SK-N-MC (cell line): ENCODE data around the gene EFTUD2.

Experiments
- EZH2 ChIP-seq: fragments of 200-600 bp; sonication (generic); IDR thresholded peaks from one replicate; pipeline ENCODE4 v1.6.1; 2017; ENCODE audit warnings: antibody characterized with exemption
- FOXP2 ChIP-seq: optimal IDR thresholded peaks from 2 replicates; pipeline ENCODE3; 2011; ENCODE audit warnings: mild to moderate bottlenecking, moderate library complexity; ENCODE audit not compliant: insufficient read depth; ENCODE audit errors: extremely low read length, control extremely low read depth
- POLR2AphosphoS5 ChIP-seq: IDR thresholded peaks from 2 replicates; pipeline ENCODE4 v1.6.1; 2012; ENCODE audit warnings: mild to moderate bottlenecking, low read depth, low read length, borderline replicate concordance

DNA sequence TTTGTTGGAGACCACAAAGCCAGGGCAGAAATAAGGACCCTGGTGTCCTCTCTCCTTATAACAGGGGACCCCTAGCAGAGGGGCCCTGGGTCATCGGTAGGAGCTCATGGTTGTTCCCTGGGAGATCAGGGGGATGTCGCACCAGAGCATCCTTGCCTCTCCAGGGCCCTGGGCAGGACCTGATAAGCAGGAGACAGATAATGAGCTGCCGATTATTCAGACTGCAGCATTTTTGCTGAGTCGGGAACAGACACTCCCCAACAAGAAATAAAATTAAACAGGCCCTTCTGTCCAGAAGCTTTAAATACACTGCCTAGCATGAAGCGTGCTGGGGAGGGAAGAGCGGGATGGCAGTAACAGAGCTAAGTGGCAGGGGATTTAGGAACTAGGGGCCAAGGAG lies 31.4 kb upstream of the EFTUD2 start:
- no peak for TF ChIP-seq EZH2
- no peak for TF ChIP-seq POLR2AphosphoS5
- TF ChIP-seq FOXP2: no peak
